Measurements from ENCODE around the gene FCAMR.

FCAMR gene

DNA sequence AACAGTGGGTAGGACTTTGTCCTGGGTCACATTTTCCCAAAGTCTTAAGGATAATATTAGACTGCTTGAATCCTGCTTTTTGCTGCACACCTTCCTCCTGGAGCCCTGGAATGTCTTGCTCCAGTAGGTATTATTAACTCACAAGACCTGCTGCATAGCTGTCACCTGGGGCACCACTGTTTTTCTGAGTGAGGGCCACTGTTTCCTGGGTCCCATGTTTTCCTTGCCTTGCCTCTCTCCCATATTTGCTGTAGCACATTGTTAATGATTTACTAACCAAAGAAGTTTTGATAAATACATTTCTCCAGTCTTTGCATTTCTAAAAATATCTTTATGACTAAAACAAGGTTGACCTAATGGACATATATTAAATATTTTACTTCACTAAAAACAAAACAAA lies 22.5 kb upstream of the FCAMR start:
- no peak for DNase-seq

DNA sequence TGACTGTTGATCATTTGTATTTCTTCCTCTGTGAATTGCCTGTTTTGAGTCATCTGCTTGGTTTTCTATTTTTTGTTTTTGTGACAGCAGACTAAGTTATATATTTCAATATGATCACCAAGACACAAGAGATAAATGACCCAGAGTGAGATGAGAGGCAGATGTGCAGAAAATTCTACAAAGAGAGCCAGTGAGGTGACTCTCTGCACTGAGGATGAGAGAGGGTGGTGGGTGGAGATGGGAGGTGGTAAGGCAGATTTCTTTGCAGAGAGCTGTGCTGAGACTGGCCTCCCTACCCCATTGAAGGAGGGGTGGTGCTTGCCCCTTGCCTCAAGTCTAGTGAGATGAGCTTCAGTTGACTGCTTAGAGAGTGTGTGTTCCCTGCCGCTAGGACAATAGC lies 17.6 kb upstream of the FCAMR start:
- DNase-seq: no peak

DNA sequence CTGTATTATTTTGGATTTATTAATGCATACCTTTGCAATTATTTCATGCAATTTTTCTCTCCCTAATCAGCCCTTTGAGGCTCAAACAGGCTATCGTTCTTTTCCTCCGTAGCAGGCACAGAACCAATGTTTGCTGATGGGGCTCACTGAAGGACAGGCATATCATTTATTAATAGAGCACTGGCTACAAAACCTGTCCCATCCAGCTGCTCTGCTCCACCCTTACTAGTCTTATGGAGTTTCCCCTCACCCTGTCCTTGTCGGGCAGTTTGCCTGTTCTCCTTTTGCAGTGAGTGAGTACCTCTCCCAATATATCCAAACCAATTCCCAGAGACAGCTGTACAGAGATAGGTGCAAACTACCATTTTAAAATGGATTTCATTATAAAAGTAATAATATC lies 16.6 kb upstream of the FCAMR start:
- no peak for DNase-seq

DNA sequence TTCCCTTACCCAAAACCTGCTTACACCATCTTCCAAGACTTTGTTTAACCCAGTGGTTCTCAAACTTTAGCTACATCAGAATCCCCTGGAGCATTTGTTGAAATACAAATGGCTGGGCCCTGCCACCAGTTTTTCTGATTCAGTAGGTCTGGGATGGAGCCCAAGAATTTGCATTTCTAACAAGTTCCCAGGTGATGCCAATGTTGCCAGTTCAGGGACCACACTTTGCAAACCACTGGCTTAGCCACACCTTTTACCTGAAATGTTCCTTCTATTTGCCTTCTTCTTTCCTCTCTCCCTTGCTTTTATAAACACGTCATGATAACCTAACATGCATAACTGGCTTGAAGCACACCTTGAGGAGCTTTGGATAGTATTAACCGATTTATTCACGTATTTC lies 16.1 kb upstream of the FCAMR start:
- no peak for DNase-seq

DNA sequence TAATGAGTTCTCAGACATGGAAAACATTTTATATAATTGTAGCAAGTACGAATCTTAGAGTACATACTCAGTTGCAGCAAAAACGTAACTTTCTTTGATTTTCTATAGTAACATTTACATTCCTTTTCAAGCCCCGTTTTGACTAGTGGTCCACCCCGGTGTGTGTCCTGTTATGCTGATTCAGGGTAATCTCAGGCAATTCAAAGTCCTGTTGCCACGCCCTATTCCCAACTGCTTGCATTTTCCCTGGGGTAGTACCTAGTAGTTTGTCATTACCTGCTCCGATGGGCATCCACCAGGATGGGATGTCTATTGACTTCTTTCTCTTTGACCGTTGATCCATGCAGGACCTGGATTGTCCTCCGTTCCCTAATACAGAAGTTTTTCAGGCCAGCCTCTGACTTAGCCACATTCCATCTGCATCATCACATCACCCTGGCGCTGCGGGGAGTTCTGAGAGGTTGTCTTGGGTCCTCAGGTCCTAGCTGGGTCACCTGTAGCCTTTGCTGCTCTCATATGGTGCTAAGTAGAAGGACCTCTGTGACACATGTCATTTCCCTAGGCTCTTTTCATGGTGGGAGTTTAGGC lies 15.0 kb upstream of the FCAMR start:
- no peak for DNase-seq

DNA sequence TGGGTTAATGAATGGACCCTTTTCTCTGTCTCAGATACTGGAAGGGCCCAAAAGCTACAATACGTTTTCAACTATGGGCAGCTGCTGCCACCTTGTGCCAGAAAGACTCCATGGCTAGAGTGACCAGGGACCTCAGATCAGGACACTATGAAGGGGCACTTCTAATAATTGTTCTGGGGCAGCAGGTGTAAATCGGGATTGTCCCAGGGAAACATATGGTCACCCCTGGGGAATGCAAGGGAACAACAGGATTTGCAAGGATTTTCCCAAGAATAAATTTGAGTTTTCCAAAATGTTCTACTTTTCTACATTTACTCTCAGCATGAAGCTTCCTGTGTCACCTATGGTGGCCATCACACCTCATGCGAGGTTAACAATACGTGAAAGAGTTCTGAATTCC lies 12.0 kb upstream of the FCAMR start:
- peak; percentile 30 to 45 for DNase-seq

DNA sequence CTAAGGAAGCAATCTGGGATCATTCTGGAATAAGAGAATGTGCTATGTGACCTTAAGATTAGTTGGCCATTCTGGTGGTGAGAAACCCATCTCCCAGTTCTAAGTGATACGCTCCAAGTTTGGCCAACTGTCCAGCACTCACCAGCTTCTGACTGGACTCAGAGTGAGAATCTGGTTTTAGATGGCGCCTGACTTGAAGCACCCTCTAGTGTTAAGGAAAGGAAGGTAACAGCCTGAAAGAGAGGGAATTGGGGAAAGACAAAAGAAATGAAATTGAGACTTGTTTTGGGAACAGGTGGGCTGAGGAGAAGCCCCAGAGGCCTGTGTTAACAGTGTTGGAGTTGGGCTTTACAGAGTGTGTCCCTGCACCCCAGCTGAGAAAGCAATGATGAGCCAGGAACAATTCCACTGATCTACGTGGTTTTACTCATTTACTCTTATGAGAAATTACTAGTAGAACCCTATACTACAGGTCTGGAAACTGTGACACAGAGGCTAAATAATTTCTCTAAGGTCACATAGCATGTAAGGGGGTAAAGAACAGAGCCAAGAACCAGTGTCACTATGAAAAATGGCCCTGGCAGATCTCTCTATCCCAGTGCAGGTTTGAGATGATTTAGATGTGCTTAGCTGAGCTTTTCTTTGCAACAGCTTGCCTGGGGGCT lies 9.3 kb upstream of the FCAMR start:
- no peak for DNase-seq

DNA sequence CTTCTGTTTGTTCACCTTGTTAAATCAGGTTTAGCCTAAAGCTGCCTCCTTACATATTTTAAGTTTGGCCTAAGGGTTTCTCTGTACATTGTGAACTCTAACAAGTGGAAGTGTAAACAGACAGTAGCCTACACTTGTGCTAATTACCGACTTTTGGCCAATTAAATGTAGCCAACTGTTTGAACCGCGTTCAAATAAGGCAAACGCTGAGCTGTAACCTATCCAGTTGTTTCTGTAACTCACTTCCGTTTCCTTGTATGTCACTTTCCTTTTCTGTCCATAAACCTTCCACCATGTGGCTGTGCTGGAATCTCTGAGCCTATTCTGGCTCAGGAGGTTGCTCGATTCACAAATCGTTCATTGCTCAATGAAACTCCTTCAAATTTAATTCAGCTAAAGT lies 8.0 kb upstream of the FCAMR start:
- no peak for DNase-seq

DNA sequence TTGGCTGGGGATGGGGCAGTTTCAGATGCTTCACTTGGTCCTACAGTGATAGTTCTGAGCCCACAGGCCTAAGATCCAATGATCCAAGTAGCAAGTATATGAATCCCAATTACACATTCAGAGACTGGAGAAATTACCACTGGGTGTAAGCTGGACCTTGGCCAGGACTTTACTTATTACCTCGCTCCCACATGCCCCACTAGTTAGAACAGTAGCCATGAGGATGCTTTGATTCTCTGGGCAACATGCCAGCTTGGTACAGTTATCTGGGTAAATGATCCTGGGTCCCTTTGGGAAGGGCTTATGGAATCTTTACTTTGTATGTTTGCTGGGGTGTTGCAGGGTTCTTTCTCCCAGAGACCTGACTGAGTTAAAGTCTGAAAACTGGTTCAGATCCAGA lies 5.0 kb upstream of the FCAMR start:
- DNase-seq: no peak

DNA sequence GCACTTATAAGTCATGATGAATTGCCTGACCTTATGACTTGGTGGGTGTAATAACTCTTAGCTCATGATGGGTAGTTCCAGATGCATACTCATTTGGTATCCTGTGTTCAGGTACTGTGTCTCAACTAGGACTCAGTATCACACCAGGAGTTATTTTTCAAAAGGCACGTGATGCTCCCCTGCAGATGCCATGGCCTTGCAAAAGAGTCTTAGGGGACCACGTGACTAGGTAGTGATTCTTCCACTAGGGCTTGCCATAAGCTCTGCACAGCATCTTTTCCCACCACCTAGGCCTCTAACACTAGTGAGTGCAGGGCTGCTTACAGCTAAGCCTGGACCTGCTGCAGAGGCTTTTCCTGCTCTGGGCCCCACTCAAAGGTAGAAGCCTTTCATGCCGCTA lies 3.9 kb upstream of the FCAMR start:
- DNase-seq: no peak

DNA sequence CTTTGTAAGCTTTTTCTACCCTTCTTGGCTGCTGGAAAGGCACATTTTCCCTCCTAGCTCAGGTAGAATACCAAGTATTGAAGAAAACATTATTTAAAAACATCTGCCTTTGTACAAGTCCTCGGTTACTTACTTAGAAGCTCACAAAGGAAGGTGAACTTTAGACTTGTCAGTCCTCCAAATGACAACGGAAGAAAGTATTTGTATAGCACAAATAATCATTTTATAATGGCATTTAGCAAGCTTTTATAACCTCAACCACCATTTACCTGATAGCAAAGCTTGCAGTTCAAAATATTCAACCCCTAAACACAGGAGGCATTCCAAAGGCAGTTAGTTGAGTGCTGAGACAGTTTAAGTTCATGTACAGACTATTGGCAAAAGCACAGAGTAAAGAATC lies 2.5 kb upstream of the FCAMR start:
- DNase-seq: no peak

DNA sequence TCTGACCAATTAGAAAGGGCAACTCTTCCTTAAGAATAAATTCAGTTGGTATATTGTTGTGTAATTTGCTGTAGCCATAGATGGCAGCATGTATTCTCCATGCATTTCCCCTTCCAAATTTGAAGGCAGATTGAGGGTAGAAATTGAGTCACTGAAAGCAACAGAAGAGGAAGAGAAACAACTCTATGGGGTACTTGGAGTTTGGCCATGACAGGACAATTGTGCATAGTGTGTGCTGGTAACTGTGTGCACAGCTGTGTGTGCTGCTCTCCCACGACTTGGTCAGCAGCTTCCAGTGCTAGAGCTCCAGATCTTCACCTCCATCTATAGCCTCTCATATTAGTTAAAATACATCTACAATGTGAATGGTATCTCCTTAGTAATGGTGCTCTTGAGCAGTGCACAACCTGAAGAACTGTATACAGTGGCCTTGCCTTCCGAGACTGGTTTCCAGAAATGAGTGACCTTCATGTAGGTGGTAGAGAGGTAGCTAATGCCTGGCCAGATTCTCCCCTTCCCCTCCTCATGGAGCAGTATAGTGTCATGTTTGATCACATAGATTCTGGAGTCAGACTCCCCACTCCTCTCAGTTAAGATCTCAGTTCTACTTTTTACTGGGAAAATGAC lies 882 bp upstream of the FCAMR start:
- DNase-seq: no peak

DNA sequence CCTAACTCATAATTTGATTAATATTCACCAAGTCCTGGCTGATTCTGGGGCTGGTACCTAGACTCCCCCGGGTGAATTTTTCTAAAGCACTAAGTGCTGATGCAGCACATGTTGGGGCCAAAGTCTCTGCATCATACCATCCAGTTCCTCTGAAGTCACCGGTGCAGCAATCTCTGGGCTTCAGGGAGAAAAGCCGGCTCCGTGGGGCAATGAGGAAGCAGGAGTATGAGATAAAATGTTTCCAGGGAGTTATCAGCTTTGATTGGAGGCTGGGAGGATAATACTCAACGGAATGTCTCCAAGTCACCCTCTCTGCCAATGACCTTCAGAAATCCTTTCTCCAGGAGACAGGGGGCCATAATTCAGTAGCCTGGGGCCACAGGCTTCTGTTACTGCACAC lies 1.2 kb downstream of the FCAMR start:
- no peak for DNase-seq

DNA sequence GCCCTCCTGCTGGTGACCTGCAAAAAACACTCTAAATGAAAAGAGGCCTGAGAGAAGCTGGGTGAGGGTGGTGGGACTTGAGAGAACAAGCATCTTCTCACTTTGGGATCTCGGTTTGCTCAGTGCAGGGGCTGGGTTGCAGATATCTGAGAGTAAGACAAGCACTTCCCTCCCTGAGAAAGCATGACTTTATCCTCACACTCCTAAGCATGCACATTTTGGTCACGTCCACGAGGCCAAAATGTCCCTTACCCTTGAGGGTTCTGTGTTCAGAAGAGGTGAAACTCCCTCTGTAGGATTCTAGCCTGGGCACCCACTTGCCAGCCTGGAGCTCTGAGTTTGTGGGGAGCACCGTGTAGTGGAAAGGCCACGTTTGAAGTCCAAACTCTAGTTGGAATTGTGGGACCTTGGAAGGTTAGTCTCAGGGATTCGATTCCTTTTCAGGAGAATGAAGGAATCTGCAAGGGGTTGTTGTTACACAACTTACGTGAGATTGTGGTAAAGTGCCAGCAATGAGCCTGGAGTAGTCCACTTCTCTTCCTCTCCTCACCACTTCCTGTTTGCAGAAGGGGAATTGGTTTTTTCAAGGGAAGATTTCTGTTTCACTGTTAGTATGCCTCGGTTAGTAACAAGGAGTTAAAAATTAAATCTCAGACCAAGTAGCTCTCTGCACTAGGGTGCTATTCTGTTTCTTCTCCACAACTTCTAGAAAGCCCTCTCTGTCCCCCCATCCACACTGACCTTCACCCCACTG lies 3.0 kb downstream of the FCAMR start:
- DNase-seq: peak in 1 of 2 donors; percentile 52

DNA sequence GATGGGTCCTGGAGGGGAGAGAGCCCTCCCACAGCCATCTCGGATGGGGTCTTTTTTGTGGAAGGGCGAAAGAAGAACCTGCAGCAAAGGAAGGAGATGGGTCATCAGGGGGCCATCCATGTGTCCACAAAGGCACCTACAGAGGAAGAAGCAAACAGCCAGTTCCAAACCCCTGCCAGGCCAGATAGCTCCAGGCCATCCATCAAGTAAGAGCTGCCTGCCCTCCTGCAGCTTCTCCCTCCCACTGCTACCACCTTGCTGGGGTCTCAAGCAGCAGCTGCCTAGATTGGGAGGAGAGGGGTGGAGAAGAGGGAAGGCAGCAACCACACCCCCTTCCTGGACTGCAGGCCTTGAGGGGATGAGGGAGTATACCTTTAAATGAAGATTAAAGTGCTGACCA lies 4.5 kb downstream of the FCAMR start:
- no peak for DNase-seq

DNA sequence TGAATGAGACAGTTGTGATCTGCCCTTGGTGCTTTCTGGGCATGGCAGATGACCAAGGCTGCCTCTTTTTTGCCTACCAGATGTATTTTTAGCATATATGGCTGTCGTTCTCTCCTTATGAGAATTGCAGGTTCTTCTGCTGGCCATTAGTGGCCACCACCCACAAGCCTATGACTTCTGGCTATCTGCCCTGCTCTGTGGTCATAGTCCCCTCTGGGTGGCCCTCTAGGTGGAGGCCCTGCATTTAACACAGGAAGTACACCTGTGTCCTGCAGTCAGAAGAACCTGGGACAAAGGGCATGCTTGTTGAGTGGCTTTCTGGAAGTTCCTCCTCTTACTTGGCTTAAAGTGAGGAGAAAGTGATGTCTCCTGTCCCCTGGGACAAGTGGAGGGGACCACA lies 6.5 kb downstream of the FCAMR start:
- no peak for DNase-seq

DNA sequence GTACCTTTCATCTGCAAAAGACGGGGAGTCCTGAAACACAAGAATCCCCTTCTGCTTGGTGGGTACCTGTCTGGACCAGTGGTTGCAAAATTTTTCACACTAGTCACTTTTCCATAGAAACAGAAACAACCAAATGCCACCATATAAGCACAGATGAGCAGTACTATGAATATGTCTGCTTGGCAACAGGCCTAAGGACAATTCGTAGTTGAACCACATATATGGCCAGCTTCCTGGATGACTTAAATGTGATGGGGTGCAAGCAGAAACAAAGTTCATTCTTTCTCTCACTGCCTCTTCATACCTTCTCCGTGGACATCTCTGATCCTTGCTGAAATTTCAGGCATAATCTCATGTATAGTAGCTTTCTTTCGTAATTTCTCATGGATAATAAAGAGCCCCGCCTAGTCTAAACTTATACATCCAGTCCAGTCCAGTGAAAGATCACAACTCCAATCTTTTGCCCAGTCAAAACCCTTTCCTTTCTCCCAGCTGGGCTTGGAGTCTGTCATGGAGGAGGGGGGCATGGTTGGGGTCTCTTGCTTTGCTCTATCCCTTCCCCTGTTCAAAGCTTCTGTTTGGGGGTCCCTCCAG lies 7.0 kb downstream of the FCAMR start:
- DNase-seq: no peak

DNA sequence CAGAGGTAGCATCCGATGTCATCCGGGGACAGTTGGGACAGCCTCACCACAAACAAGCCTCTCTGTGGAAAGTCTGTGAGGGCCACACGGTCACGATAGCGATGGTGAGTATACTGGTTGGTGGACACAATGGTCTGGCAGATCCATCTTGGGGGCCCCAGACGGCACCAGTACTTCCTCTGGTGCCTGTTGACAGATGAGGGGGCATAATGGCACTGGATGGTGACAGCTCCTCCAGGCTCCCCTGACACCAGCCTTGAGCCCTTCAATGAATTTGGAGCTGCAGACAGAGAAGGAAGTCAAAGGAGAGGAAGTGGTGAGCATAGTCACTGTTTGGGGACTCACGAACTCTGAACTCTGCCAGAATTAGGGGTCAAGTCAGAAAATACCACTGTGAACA lies 8.0 kb downstream of the FCAMR start:
- DNase-seq: peak; percentile 5 to 74

DNA sequence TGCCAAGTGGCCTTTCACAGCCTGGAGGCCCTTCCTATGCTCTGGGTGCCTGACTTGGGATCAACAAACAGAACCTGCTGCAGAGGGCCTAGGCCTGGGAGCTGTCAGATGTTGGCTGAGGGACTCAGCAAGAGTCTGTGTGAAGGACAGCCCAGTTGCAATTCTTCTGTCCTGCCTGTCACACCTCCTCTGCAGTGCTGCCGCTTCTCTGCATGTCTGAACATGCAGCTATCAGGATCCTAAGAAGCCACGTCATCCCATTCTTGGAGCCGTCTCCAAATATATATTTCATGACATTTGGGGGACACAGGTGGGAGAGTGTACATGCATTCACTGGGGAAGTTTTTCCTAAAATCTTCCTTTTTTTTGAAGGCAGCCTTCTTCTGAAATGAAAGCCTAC lies 8.6 kb downstream of the FCAMR start:
- DNase-seq: no peak

DNA sequence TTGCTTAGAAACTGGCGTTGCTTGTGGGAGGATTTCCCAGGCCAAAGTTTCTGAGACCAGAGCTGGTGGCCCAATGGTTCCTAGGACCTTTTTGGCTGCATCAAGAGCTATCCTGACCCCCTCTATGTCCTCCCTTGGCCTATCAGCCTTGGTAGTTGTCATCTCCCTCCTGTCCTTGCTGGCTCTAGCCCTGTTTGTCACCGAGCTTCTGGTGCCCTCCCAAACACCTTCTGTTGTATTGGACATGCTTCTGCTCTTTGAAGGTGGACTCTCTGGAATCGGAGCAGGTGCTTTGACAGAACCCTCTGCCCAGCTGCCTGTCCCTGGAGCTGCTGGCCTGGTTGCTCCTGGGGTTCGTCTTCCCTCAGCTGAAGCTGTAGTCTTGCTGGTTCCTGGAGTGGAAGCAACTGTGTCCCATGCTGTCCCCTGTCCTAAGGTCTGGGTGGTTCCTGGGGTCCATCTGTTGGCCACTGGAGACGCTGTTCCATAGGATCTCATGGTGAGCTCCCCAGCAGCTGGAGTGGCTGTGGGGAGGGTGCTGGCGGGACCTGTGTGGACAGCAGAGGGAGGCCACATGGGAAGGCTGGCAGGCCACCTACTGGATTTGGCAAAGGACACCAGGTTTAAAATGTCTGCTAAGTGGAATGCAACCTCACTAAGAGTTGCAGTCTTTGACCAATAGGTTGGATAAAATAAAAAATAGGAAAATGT lies 9.4 kb downstream of the FCAMR start:
- DNase-seq: no peak

DNA sequence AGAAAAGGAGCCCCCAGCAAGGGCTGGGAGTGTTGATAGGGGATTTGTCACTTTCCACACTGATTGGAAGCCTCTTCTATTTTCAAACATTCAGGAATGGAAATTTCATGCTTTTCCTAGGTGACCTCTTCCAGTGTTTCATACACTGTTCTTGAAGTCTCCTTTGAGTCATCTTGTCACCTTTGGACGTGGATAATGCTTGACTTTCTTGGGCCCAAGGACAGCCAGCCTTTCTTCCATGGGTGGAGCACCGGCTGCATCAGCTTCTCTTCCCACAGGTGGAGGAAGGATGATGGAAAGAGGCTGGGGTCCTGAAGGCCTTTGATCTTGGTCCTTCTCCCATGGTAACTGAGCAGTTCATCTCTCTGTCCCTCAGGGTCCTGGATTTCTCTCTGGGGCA lies 12.1 kb downstream of the FCAMR start:
- DNase-seq: no peak

DNA sequence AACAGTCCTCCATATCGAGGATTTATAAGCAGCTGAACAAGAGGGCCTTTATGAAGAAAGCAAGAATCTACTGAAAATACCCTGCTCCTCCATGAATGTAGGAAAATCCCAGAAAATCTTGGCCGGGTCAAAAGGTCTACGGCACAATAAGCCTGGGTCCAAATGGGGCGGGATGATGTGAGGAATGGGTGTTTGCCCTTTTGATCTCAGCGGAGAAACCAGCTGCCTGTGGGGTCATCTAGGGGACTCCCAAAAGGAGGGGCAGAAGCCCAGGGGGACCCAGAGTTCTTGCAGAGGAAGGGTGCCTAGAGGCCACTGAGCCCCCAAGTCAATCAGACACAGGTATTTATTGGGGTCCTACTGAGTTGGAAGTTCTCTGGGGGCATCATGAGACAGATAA lies 12.6 kb downstream of the FCAMR start:
- no peak for DNase-seq
